ENCODE measurements around the gene TESK1. TPM values are rescaled to one million over a fixed set of nuclear protein-coding genes. Genes with fewer than 3 reads are reported as not detected.

TESK1 gene
- total RNA-seq, 2 experiments from 2014 or later, result 26.1 to 26.9 TPM

- CTCF ChIA-PET, result interaction anchor here (0.6 to 7.7 kb wide), 13 partner anchors 10 to 102 kb away, joined by 3 to 98 read pairs (median 21); partner anchors contain the start of genes ARHGEF39, CCDC107, CD72 and CREB3
- DNase-seq, result no peak
- no peak for ATAC-seq
- peaks cover 44% of the 10 kb centered on the region for H3K4me1 Mint-ChIP-seq (ENCODE audit: low read depth)
- peak overlapping the region; percentile 79 for H3K27ac Mint-ChIP-seq
- intact Hi-C loops (cut with micrococcal nuclease), result no loop called here
- no peaks in the 10 kb centered on the region for H3K27me3 Mint-ChIP-seq
- H3K9me3 Mint-ChIP-seq, result no peaks in the 10 kb centered on the region
- POLR2A ChIA-PET, result interaction anchor here (0.7 to 6.4 kb wide), 5 partner anchors 11 to 45 kb away, joined by 3 to 64 read pairs (median 8); partner anchors contain the start of genes CCDC107, CD72 and RMRP
- peak overlapping the region; percentile 85 for H3K4me3 Mint-ChIP-seq
- no peak for TF ChIP-seq CTCF (IDR thresholded peaks at IDR 0.05)
- H3K36me3 Mint-ChIP-seq (ENCODE audit: low read depth), result peaks cover 39% of the 10 kb centered on the region
Observed at GRCh38 chr9:35646153-35646532, 41.1 kb downstream of the TESK1 start.

GRCh38 chr9:35646533-35647265 lies 41.6 kb downstream of the TESK1 start:
- ATAC-seq, result peak; percentile 84
- Mint-ChIP-seq H3K4me3 (peak overlapping the region; percentile 85), H3K4me1 (ENCODE audit: low read depth) (peaks cover 44% of the 10 kb centered on the region), H3K36me3 (ENCODE audit: low read depth) (peaks cover 35% of the 10 kb centered on the region), H3K27ac (peak overlapping the region; percentile 79), H3K27me3 (no peaks in the 10 kb centered on the region), H3K9me3 (no peaks in the 10 kb centered on the region)
- intact Hi-C loops (cut with micrococcal nuclease), result no loop called here
- ChIA-PET POLR2A (interaction anchor here (0.7 to 6.4 kb wide), 13 partner anchors 8 to 85 kb away, joined by 3 to 64 read pairs (median 4); partner anchors contain the start of genes CA9, CCDC107, CD72 and CREB3), CTCF (interaction anchor here (0.6 to 7.7 kb wide), 21 partner anchors 10 to 166 kb away, joined by 3 to 98 read pairs (median 5); partner anchors contain the start of genes ARHGEF39, CCDC107, CD72 and CREB3)
- peak; percentile 94 for DNase-seq
- peak; percentile 83 for TF ChIP-seq CTCF (IDR thresholded peaks at IDR 0.05)

- peaks cover 43% of the 10 kb centered on the region for H3K4me1 Mint-ChIP-seq (ENCODE audit: low read depth)
- ChIA-PET CTCF (interaction anchor here (1.0 to 7.7 kb wide), 10 partner anchors 9 to 81 kb away, joined by 3 to 98 read pairs (median 24); partner anchors contain the start of genes CCDC107, CD72 and RMRP), POLR2A (interaction anchor here (1.2 to 6.4 kb wide), 6 partner anchors 7 to 81 kb away, joined by 3 to 64 read pairs (median 4); partner anchors contain the start of genes CCDC107 and RMRP)
- TF ChIP-seq CTCF (IDR thresholded peaks at IDR 0.05), result no peak
- H3K36me3 Mint-ChIP-seq (ENCODE audit: low read depth), result peaks cover 25% of the 10 kb centered on the region
- peak overlapping the region; percentile 96 for H3K27ac Mint-ChIP-seq
- intact Hi-C loops (cut with micrococcal nuclease), result loop anchor here (2.0 to 10.0 kb wide), 2 partner anchors 31 to 165 kb away; partner anchors contain the start of genes CD72, HINT2 and SPAG8
- no peaks in the 10 kb centered on the region for H3K9me3 Mint-ChIP-seq
- H3K27me3 Mint-ChIP-seq, result no peaks in the 10 kb centered on the region
- DNase-seq (peak; percentile 66), ATAC-seq (peak; percentile 7)
- peak overlapping the region; percentile 85 for H3K4me3 Mint-ChIP-seq
Observed at GRCh38 chr9:35649431-35650340, 44.6 kb downstream of the TESK1 start.

- peaks cover 25% of the 10 kb centered on the region for H3K36me3 Mint-ChIP-seq (ENCODE audit: low read depth)
- no peaks in the 10 kb centered on the region for H3K27me3 Mint-ChIP-seq
- POLR2A ChIA-PET, result interaction anchor here (1.2 to 6.4 kb wide), 5 partner anchors 6 to 81 kb away, joined by 3 to 64 read pairs (median 4); partner anchors contain the start of genes CCDC107 and RMRP
- peak; percentile 20 for ATAC-seq
- H3K4me1 Mint-ChIP-seq (ENCODE audit: low read depth), result peaks cover 41% of the 10 kb centered on the region
- H3K27ac Mint-ChIP-seq, result peak within 1 kb of the TSS; percentile 96
- peak within 1 kb of the TSS; percentile 85 for H3K4me3 Mint-ChIP-seq
- H3K9me3 Mint-ChIP-seq, result no peaks in the 10 kb centered on the region
- TF ChIP-seq CTCF (IDR thresholded peaks at IDR 0.05), result no peak
- DNase-seq, result peak; percentile 73
- intact Hi-C loops (cut with micrococcal nuclease), result loop anchor here (10.0 kb wide), 1 partner anchor 164 kb away; the partner anchor contains the start of genes HINT2 and SPAG8
- CTCF ChIA-PET, result interaction anchor here (1.0 to 7.7 kb wide), 8 partner anchors 8 to 81 kb away, joined by 3 to 98 read pairs (median 24); partner anchors contain the start of genes CCDC107, CD72 and RMRP
Observed at GRCh38 chr9:35650341-35651158, 45.5 kb downstream of the TESK1 start, which contains the start of gene SIT1. TSS of gene SIT1 (minus strand) at chr9:35650931. CDS start at chr9:35650853, 78 bp downstream.

All from activated CD8-positive, alpha-beta T cell treated with anti-CD3 and anti-CD28 coated beads for 36 hours (primary cell).